GM21717 (cell line): Measurements from ENCODE around the gene SCAMP5.

Experiments used
- ATAC-seq: cut with Tn5 transposase; IDR thresholded peaks from one replicate; pipeline ENCODE4 v1.9.1; 2021; ENCODE audit warnings: mild to moderate bottlenecking, moderate library complexity; ENCODE audit not compliant: unreplicated experiment

Gene SCAMP5

GRCh38 chr15:74976159-74976558 is 19.2 kb upstream of the SCAMP5 start:
- ATAC-seq: no peak

- no peak for ATAC-seq
Observed at GRCh38 chr15:74977599-74977998, 17.8 kb upstream of the SCAMP5 start.

- no peak for ATAC-seq
Observed at GRCh38 chr15:74978077-74978476, 17.3 kb upstream of the SCAMP5 start.

GRCh38 chr15:74978503-74978902 is 16.9 kb upstream of the SCAMP5 start:
- ATAC-seq: no peak

- no peak for ATAC-seq
Observed at GRCh38 chr15:74982183-74982582, 13.2 kb upstream of the SCAMP5 start.

GRCh38 chr15:74983725-74984231 is 11.6 kb upstream of the SCAMP5 start:
- no peak for ATAC-seq

- ATAC-seq: no peak
Observed at GRCh38 chr15:74988007-74988800, 7.2 kb upstream of the SCAMP5 start.

GRCh38 chr15:74989527-74989926 is 5.8 kb upstream of the SCAMP5 start:
- ATAC-seq: no peak

GRCh38 chr15:74992619-74993018 is 2.7 kb upstream of the SCAMP5 start:
- ATAC-seq: no peak

GRCh38 chr15:74994236-74994635 is 1.1 kb upstream of the SCAMP5 start:
- no peak for ATAC-seq

- ATAC-seq: no peak
Observed at GRCh38 chr15:74994685-74995084, 678 bp upstream of the SCAMP5 start.

- no peak for ATAC-seq
Observed at GRCh38 chr15:74995779-74996765, 709 bp downstream of the SCAMP5 start.

- ATAC-seq: no peak
Observed at GRCh38 chr15:74997141-74997540, 1.8 kb downstream of the SCAMP5 start.

- ATAC-seq: no peak
Observed at GRCh38 chr15:74997543-74997942, 2.2 kb downstream of the SCAMP5 start.

- ATAC-seq: no peak
Observed at GRCh38 chr15:75001310-75001709, 5.9 kb downstream of the SCAMP5 start.

- ATAC-seq: no peak
Observed at GRCh38 chr15:75002398-75002797, 7.0 kb downstream of the SCAMP5 start.

- no peak for ATAC-seq
Observed at GRCh38 chr15:75007216-75007615, 11.9 kb downstream of the SCAMP5 start.

- ATAC-seq: no peak
Observed at GRCh38 chr15:75008221-75008625, 12.9 kb downstream of the SCAMP5 start.

- ATAC-seq: peak; percentile 79
Observed at GRCh38 chr15:75008629-75009326, 13.4 kb downstream of the SCAMP5 start.

- ATAC-seq: no peak
Observed at GRCh38 chr15:75016431-75016830, 21.1 kb downstream of the SCAMP5 start.

GRCh38 chr15:75019916-75020315 is 24.6 kb downstream of the SCAMP5 start:
- ATAC-seq: no peak
